ENCODE results near the gene CELF4. TPM values are rescaled to one million over a fixed set of nuclear protein-coding genes. Genes with fewer than 3 reads are reported as not detected.

Gene CELF4
- polyA plus RNA-seq, 1 experiment, result not detected

GRCh38 chr18:37380546-37381110 lies 185.0 kb downstream of the CELF4 start:
- TF ChIP-seq, protein P1, sequence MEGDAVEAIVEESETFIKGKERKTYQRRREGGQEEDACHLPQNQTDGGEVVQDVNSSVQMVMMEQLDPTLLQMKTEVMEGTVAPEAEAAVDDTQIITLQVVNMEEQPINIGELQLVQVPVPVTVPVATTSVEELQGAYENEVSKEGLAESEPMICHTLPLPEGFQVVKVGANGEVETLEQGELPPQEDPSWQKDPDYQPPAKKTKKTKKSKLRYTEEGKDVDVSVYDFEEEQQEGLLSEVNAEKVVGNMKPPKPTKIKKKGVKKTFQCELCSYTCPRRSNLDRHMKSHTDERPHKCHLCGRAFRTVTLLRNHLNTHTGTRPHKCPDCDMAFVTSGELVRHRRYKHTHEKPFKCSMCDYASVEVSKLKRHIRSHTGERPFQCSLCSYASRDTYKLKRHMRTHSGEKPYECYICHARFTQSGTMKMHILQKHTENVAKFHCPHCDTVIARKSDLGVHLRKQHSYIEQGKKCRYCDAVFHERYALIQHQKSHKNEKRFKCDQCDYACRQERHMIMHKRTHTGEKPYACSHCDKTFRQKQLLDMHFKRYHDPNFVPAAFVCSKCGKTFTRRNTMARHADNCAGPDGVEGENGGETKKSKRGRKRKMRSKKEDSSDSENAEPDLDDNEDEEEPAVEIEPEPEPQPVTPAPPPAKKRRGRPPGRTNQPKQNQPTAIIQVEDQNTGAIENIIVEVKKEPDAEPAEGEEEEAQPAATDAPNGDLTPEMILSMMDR (IDR thresholded peaks at IDR 0.05; ENCODE audit: insufficient read depth, low read depth, low read length), result no peak
- H3K27me3 ChIP-seq (ENCODE audit: control insufficient read depth, insufficient read depth, low read length), result peaks cover 4% of the 10 kb centered on the region
- H3K36me3 ChIP-seq (ENCODE audit: control insufficient read depth, insufficient read depth, low read length), result no peaks in the 10 kb centered on the region
- no peak overlapping the region for H3K4me3 ChIP-seq (ENCODE audit: low read depth, low read length)
- ChIA-PET CTCF (interaction anchor here (0.9 kb wide), 1 partner anchor 157 kb away, joined by 4 read pairs; no protein-coding TSS in a partner anchor), POLR2A (no interaction called here)
- DNase-seq (ENCODE audit: low read depth), result no peak

DNA sequence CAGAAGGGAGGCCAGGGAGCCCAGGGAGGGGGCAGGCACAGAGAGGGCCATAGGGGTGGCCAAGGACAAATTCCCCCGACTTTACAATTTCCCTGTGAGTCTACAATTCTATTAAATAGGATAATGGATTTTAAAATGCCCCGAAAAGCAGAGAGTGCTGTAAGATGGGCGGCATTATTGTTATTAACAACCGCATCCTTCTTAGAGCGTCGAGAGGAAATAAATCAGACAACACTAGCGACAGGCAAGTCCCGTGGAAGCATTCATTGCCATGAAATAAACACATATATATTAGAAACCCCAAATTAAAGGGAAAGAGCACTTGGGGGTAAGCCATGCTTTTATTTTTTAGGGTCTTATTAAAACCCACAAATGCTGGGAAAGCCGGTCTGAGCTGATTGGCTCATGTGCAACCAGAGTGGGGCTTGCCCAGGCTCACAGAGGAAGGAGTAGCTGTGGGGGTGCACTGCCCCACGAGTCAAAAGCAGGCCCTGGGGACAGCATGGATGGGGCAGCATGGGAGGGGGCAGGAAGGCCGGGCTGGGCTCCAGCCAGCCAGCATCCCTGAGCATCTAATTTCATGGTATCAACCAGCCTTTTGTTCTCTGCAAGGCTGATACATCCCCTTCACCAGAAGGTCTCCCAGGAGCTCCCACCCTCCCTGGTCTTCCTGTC lies 187.1 kb downstream of the CELF4 start:
- DNase-seq (ENCODE audit: low read depth), result no peak
- Histone ChIP-seq H3K4me3 (ENCODE audit: low read depth, low read length) (no peak overlapping the region), H3K27me3 (ENCODE audit: control insufficient read depth, insufficient read depth, low read length) (peaks cover 6% of the 10 kb centered on the region), H3K36me3 (ENCODE audit: control insufficient read depth, insufficient read depth, low read length) (no peaks in the 10 kb centered on the region)
- TF ChIP-seq, protein P1 (IDR thresholded peaks at IDR 0.05; ENCODE audit: insufficient read depth, low read depth, low read length), result no peak
- POLR2A ChIA-PET, result no interaction called here
- CTCF ChIA-PET, result interaction anchor here (0.7 to 1.6 kb wide), 3 partner anchors 14 to 159 kb away, joined by 3 to 5 read pairs (median 3); no protein-coding TSS in a partner anchor

- DNase-seq (ENCODE audit: low read depth), result no peak
- CTCF ChIA-PET, result interaction anchor here (1.4 to 1.8 kb wide), 2 partner anchors 32 to 162 kb away, joined by 3 to 4 read pairs; no protein-coding TSS in a partner anchor
- Histone ChIP-seq H3K27me3 (ENCODE audit: control insufficient read depth, insufficient read depth, low read length) (peaks cover 6% of the 10 kb centered on the region), H3K36me3 (ENCODE audit: control insufficient read depth, insufficient read depth, low read length) (no peaks in the 10 kb centered on the region), H3K4me3 (ENCODE audit: low read depth, low read length) (no peak overlapping the region)
- POLR2A ChIA-PET, result no interaction called here
- TF ChIP-seq, protein P1 (IDR thresholded peaks at IDR 0.05; ENCODE audit: insufficient read depth, low read depth, low read length), result no peak
These were observed 190.4 kb downstream of the CELF4 start for GRCh38 chr18:37375181-37375580.

DNA sequence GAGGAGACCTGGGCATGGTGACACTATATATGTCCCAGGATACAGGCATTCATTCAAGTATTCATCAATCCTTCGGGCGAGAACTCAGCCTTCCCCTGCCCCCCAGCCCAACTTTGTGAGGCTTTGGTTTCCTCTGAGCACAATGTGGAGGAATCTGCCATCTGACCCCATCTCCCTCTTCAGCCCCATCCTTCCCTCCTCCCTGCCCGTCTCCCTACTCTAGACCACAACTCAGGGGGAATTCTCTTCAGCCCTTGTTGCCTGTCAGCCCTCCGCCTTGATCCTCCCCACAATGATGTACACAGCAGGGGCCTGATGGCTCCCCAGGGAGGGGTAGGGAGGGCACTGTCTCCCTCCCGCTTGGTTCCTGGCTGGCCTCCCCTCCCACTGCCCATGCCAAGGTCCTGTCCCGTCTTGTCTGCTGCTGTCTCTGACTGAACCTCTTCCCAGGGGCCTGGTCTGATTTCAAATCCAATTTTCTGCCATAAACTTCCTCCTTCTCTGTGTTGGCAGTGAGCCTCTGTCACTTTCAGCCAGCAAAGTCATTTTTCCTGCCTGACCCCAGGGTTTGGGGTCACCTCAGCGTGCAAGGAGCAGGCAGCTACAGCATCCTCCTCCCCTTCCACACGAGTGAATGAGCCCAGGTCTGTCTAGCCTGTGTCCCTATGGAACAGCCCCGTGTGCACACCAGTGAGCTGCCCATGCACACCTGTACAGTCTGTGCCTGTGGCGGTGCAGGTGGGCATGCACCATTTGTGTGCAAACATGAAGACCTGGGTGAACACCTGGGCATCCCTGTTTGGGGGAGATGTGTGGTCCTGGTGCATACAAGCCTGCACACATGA lies 197.3 kb downstream of the CELF4 start:
- POLR2A ChIA-PET, result no interaction called here
- DNase-seq (ENCODE audit: low read depth), result no peak
- H3K27me3 ChIP-seq (ENCODE audit: control insufficient read depth, insufficient read depth, low read length), result peaks cover 7% of the 10 kb centered on the region
- CTCF ChIA-PET, result no interaction called here
- H3K36me3 ChIP-seq (ENCODE audit: control insufficient read depth, insufficient read depth, low read length), result no peaks in the 10 kb centered on the region
- TF ChIP-seq, protein P1 (IDR thresholded peaks at IDR 0.05; ENCODE audit: insufficient read depth, low read depth, low read length), result no peak
- H3K4me3 ChIP-seq (ENCODE audit: low read depth, low read length), result no peak overlapping the region

DNA sequence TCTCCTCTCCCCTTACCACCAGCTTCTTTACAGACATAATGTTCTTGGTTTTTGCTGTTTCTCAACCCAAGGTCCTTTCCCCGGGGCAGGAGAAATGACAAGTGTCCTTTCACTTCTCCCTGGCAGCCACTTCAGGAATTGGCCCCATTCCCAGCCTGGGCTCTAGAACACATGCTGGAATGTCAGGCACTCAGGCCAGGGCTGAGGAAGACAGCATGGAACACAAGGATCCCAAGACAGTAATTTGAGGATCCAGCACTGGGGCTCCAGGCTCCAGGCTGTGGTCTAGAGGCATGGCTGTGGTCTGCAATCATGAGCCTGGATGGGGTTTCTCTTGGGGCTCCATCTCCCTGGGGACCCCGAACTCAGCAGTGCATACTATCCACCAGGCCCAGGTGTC lies 201.4 kb downstream of the CELF4 start:
- ChIA-PET CTCF (interaction anchor here (1.1 to 1.3 kb wide), 2 partner anchors 15 to 21 kb away, joined by 3 read pairs; no protein-coding TSS in a partner anchor), POLR2A (no interaction called here)
- TF ChIP-seq, protein P1 (IDR thresholded peaks at IDR 0.05; ENCODE audit: insufficient read depth, low read depth, low read length), result no peak
- no peaks in the 10 kb centered on the region for H3K36me3 ChIP-seq (ENCODE audit: control insufficient read depth, insufficient read depth, low read length)
- no peak overlapping the region for H3K4me3 ChIP-seq (ENCODE audit: low read depth, low read length)
- no peak for DNase-seq (ENCODE audit: low read depth)
- H3K27me3 ChIP-seq (ENCODE audit: control insufficient read depth, insufficient read depth, low read length), result peaks cover 10% of the 10 kb centered on the region
